A549 (cell line): ENCODE results near the gene MYH15. TPM values are rescaled to one million over a fixed set of nuclear protein-coding genes. Genes with fewer than 3 reads are reported as not detected.

ENCODE experiments used
- ATAC-seq, 2 experiments: fragments of 200-7000 bp in 1 of 2; fragments of >200 bp in 1 of 2; cut with Nextera tagmentation in 1 of 2; cut with Tn5 transposase in 1 of 2; 3 replicates each; pipeline versions ENCODE4 v1.8.0 to v1.9.1; 2018 to 2020; ENCODE audit warnings: mild to moderate bottlenecking in 1 of 2, moderate library complexity in 1 of 2
- CTCF ChIA-PET: fragments of 300-600 bp; sonication (Branson Sonifier 250); formaldehyde crosslinking; extraction: SDS; loops from one replicate; lab custom pipeline; 2021; ENCODE audit warnings: antibody characterized with exemption, inconsistent platforms; lab: Yijun Ruan, JAX
- POLR2A ChIA-PET: fragments of 350-600 bp; formaldehyde crosslinking; extraction: SDS; loops from one replicate; lab custom pipeline; 2021; ENCODE audit warnings: antibody characterized with exemption, inconsistent platforms; lab: Yijun Ruan, JAX
- DNase-seq, 2 experiments: peaks; one replicate each; pipeline versions ENCODE4 v3.0.0 to v3.0.0-alpha.2; 2011 to 2016; ENCODE audit warnings: low read depth in 1 of 2, low spot score in 1 of 2
- FAIRE-seq: peaks from 2 replicates; lab custom pipeline; 2011; peaks lifted over from hg19 to GRCh38; lab: Jason Lieb, UNC
- H3K27ac ChIP-seq, 2 experiments: fragments of >200 bp; sonication (Bioruptor Twin); formaldehyde crosslinking; 3 replicates each; pipeline ENCODE4 v1.5.1; 2016 to 2017
- H3K4me1 ChIP-seq: fragments of >200 bp; sonication (Bioruptor Twin); formaldehyde crosslinking; 3 replicates; pipeline ENCODE4 v1.6.1; 2016
- H3K4me2 ChIP-seq: fragments of >200 bp; sonication (Bioruptor Twin); formaldehyde crosslinking; 3 replicates; pipeline ENCODE4 v1.6.1; 2016
- H3K4me3 ChIP-seq: fragments of >200 bp; sonication (Bioruptor Twin); formaldehyde crosslinking; 3 replicates; pipeline ENCODE4 v1.5.1; 2016
- H3K9me3 ChIP-seq: fragments of >200 bp; sonication (Bioruptor Twin); formaldehyde crosslinking; 3 replicates; pipeline ENCODE4 v1.6.1; 2016
- BHLHE40 ChIP-seq: IDR thresholded peaks from 2 replicates; pipeline ENCODE4 v1.6.1; 2012; ENCODE audit warnings: low read depth, low read length, inconsistent platforms
- CHD4 ChIP-seq: fragments of 200-600 bp; sonication (generic); IDR thresholded peaks from 2 replicates; pipeline ENCODE4 v1.6.1; 2016; ENCODE audit warnings: antibody characterized with exemption, mild to moderate bottlenecking, borderline replicate concordance
- ELK1 ChIP-seq: fragments of 150-350 bp; IDR thresholded peaks from 2 replicates; pipeline ENCODE4 v1.6.1; 2014; ENCODE audit warnings: low read depth, mild to moderate bottlenecking, low read length
- EP300 ChIP-seq, 2 experiments: fragments of >200 bp; sonication (Bioruptor Twin); formaldehyde crosslinking; IDR thresholded peaks; 2 replicates in 1 of 2; 3 replicates in 1 of 2; pipeline ENCODE4 v1.6.1; 2016 to 2017
- ESRRA ChIP-seq: fragments of 150-350 bp; IDR thresholded peaks from 2 replicates; pipeline ENCODE4 v1.6.1; 2014; ENCODE audit warnings: mild to moderate bottlenecking, low read length, borderline replicate concordance
- FOSB ChIP-seq: fragments of 250-450 bp; sonication (Bioruptor Pico); IDR thresholded peaks from 2 replicates; pipeline ENCODE4 v1.5.0; 2020; ENCODE audit warnings: mild to moderate bottlenecking, moderate library complexity
- FOSL2 ChIP-seq, 2 experiments: fragments of 450-650 bp in 1 of 2; fragments of >200 bp in 1 of 2; sonication (Bioruptor Twin) in 1 of 2; formaldehyde crosslinking; IDR thresholded peaks; 2 replicates each; pipeline versions ENCODE4 v1.5.0 to v1.6.1; 2016 to 2020; ENCODE audit warnings: mild to moderate bottlenecking in 1 of 2, moderate library complexity in 1 of 2
- FOXS1 ChIP-seq: fragments of 250-450 bp; sonication (Bioruptor Pico); IDR thresholded peaks from 2 replicates; pipeline ENCODE4 v1.5.0; 2020; ENCODE audit warnings: mild to moderate bottlenecking, moderate library complexity
- HEYL ChIP-seq: fragments of 250-450 bp; sonication (Bioruptor Pico); IDR thresholded peaks from 2 replicates; pipeline ENCODE4 v1.8.0; 2021; ENCODE audit warnings: mild to moderate bottlenecking, moderate library complexity
- HOXB5 ChIP-seq: fragments of 250-450 bp; sonication (Bioruptor Pico); IDR thresholded peaks from 2 replicates; pipeline ENCODE4 v1.5.0; 2020; ENCODE audit warnings: mild to moderate bottlenecking, moderate library complexity
- JUNB ChIP-seq: fragments of >200 bp; sonication (Bioruptor Twin); formaldehyde crosslinking; IDR thresholded peaks from 2 replicates; pipeline ENCODE4 v1.6.1; 2016
- KDM1A ChIP-seq: fragments of 200-600 bp; sonication (generic); IDR thresholded peaks from 2 replicates; pipeline ENCODE4 v1.6.1; 2016; ENCODE audit warnings: low read depth, mild to moderate bottlenecking
- KDM5A ChIP-seq: fragments of 200-600 bp; sonication (generic); IDR thresholded peaks from 2 replicates; pipeline ENCODE4 v1.6.1; 2016; ENCODE audit warnings: antibody characterized with exemption, mild to moderate bottlenecking
- MAFK ChIP-seq: fragments of 450-650 bp; IDR thresholded peaks from 2 replicates; pipeline ENCODE4 v1.6.1; 2014; ENCODE audit not compliant: partially characterized antibody
- MYC ChIP-seq: IDR thresholded peaks from 2 replicates; pipeline ENCODE4 v1.6.1; 2012; ENCODE audit warnings: mild to moderate bottlenecking, inconsistent platforms, low read length, improper control_type of control experiment, borderline replicate concordance
- NFE2L2 ChIP-seq: fragments of 150-350 bp; conservative IDR thresholded peaks from 2 replicates; pipeline ENCODE4 v1.6.1; 2014; ENCODE audit warnings: low read length
- NR3C1 ChIP-seq: fragments of >200 bp; sonication (Bioruptor Twin); formaldehyde crosslinking; IDR thresholded peaks from 3 replicates; pipeline ENCODE4 v1.6.1; 2017
- PHF8 ChIP-seq: fragments of 200-600 bp; sonication (generic); IDR thresholded peaks from 2 replicates; pipeline ENCODE4 v1.6.1; 2016; ENCODE audit warnings: low read depth, mild to moderate bottlenecking, antibody characterized with exemption, moderate library complexity, borderline replicate concordance
- POLR2AphosphoS2 ChIP-seq: conservative IDR thresholded peaks from 2 replicates; pipeline ENCODE4 v1.6.1; 2012; ENCODE audit warnings: low read length, improper control_type of control experiment, inconsistent platforms
- RFX5 ChIP-seq: fragments of 450-650 bp; IDR thresholded peaks from 2 replicates; pipeline ENCODE4 v1.7.1; 2014; ENCODE audit warnings: antibody characterized with exemption, mild to moderate bottlenecking, moderate library complexity
- ZC3H11A ChIP-seq: fragments of 450-650 bp; IDR thresholded peaks from 2 replicates; pipeline ENCODE4 v1.6.1; 2014; ENCODE audit warnings: antibody characterized with exemption, mild to moderate bottlenecking
- ZFP36 ChIP-seq: fragments of 450-650 bp; IDR thresholded peaks from 2 replicates; pipeline ENCODE4 v1.6.1; 2014; ENCODE audit warnings: borderline replicate concordance; ENCODE audit not compliant: partially characterized antibody
- ZSCAN20 ChIP-seq: fragments of 250-450 bp; sonication (Bioruptor Pico); IDR thresholded peaks from 2 replicates; pipeline ENCODE4 v1.8.0; 2022; ENCODE audit warnings: mild to moderate bottlenecking, moderate library complexity
- WGBS: methylation state at CpG from one replicate; pipeline ENCODE4 v1.1.6; 2017; ENCODE audit errors: missing lambda C conversion rate; 5-methylcytosine and 5-hydroxymethylcytosine counted together
- polyA plus RNA-seq, 4 experiments: library from polyadenylated mRNA; depleted of rRNA in 3 of 4; stranded (reverse); fragments of >200 nt; fragmentation: RNase III in 1 of 4; extraction: RNeasy Plus Mini Kit Qiagen cat#74134 plus additional on column Dnase treatment in 1 of 4; gene quantifications; 2 replicates in 3 of 4; 3 replicates in 1 of 4; pipeline ENCODE4 v1.2.3, GENCODE V29; 2011 to 2017
- TF ChIP-seq, protein P1 (sequence below): fragments of 250-450 bp; sonication (Bioruptor Pico); IDR thresholded peaks from 2 replicates; pipeline ENCODE4 v1.5.0; 2020; ENCODE audit warnings: low read depth, mild to moderate bottlenecking, moderate library complexity
- TF ChIP-seq, protein P2 (sequence below): fragments of 200-600 bp; sonication (generic); IDR thresholded peaks from 2 replicates; pipeline ENCODE4 v1.6.1; 2016; ENCODE audit warnings: antibody characterized with exemption, mild to moderate bottlenecking, moderate library complexity

MYH15 gene
- polyA plus RNA-seq, 2 of the 4 experiments (the other 2 are of a cell fraction): 0.39 to 1.7 TPM

- H3K27ac ChIP-seq: no peak overlapping the region
- WGBS: 75% methylated on average over 4 of the region's 4 CpGs
- H3K4me3 ChIP-seq: no peak overlapping the region
- FAIRE-seq (no peak), DNase-seq (no peak), ATAC-seq (no peak)
- CTCF ChIA-PET: interaction anchor here (0.6 to 2.0 kb wide), 9 partner anchors 10 to 849 kb away, joined by 3 to 8 read pairs (median 3); no protein-coding TSS in a partner anchor
- no peak overlapping the region for H3K4me2 ChIP-seq
- no peaks in the 10 kb centered on the region for H3K4me1 ChIP-seq
- no peak for TF ChIP-seq RFX5
- TF ChIP-seq HEYL: no peak
- TF ChIP-seq, protein P1, sequence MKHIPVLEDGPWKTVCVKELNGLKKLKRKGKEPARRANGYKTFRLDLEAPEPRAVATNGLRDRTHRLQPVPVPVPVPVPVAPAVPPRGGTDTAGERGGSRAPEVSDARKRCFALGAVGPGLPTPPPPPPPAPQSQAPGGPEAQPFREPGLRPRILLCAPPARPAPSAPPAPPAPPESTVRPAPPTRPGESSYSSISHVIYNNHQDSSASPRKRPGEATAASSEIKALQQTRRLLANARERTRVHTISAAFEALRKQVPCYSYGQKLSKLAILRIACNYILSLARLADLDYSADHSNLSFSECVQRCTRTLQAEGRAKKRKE (CRISPR knock-in tag): no peak
- no peak for TF ChIP-seq ZFP36
- TF ChIP-seq NFE2L2: no peak
- no peak for TF ChIP-seq ESRRA
- TF ChIP-seq KDM5A: no peak
- no peak for TF ChIP-seq CHD4
- no peak for TF ChIP-seq JUNB
- TF ChIP-seq FOXS1 (CRISPR knock-in tag): no peak
- no peak for TF ChIP-seq FOSL2 (IDR thresholded peaks at IDR 0.05)
- no peak for TF ChIP-seq FOSL2 (CRISPR knock-in tag; IDR thresholded peaks at IDR 0.05)
- TF ChIP-seq ZSCAN20: no peak
- TF ChIP-seq NR3C1: no peak
- TF ChIP-seq PHF8: no peak
- TF ChIP-seq ELK1: no peak
- no peak for TF ChIP-seq BHLHE40
- no peak for TF ChIP-seq FOSB (CRISPR knock-in tag)
- TF ChIP-seq, all 56 proteins: peak for 0
- no peaks in the 10 kb centered on the region for H3K9me3 ChIP-seq
- POLR2A ChIA-PET: no interaction called here
These were observed 106.6 kb downstream of the MYH15 start for GRCh38 chr3:108403686-108404345.

GRCh38 chr3:108403198-108403597 lies 107.2 kb downstream of the MYH15 start:
- 47% methylated on average over 1 of the region's 1 CpG for WGBS
- Histone ChIP-seq H3K27ac (no peak overlapping the region), H3K4me3 (no peak overlapping the region), H3K4me2 (no peak overlapping the region), H3K4me1 (no peaks in the 10 kb centered on the region), H3K9me3 (no peaks in the 10 kb centered on the region)
- FAIRE-seq (no peak), DNase-seq (no peak), ATAC-seq (no peak)
- TF ChIP-seq MYC (no peak), ELK1 (no peak), ZC3H11A (no peak), POLR2AphosphoS2 (no peak), HOXB5 (CRISPR knock-in tag) (no peak), JUNB (no peak), CHD4 (no peak), EP300 (IDR thresholded peaks at IDR 0.05) (no peak), KDM1A (no peak), FOXS1 (CRISPR knock-in tag) (no peak), NFE2L2 (no peak), ZSCAN20 (no peak), MAFK (no peak)
- TF ChIP-seq, protein P2, sequence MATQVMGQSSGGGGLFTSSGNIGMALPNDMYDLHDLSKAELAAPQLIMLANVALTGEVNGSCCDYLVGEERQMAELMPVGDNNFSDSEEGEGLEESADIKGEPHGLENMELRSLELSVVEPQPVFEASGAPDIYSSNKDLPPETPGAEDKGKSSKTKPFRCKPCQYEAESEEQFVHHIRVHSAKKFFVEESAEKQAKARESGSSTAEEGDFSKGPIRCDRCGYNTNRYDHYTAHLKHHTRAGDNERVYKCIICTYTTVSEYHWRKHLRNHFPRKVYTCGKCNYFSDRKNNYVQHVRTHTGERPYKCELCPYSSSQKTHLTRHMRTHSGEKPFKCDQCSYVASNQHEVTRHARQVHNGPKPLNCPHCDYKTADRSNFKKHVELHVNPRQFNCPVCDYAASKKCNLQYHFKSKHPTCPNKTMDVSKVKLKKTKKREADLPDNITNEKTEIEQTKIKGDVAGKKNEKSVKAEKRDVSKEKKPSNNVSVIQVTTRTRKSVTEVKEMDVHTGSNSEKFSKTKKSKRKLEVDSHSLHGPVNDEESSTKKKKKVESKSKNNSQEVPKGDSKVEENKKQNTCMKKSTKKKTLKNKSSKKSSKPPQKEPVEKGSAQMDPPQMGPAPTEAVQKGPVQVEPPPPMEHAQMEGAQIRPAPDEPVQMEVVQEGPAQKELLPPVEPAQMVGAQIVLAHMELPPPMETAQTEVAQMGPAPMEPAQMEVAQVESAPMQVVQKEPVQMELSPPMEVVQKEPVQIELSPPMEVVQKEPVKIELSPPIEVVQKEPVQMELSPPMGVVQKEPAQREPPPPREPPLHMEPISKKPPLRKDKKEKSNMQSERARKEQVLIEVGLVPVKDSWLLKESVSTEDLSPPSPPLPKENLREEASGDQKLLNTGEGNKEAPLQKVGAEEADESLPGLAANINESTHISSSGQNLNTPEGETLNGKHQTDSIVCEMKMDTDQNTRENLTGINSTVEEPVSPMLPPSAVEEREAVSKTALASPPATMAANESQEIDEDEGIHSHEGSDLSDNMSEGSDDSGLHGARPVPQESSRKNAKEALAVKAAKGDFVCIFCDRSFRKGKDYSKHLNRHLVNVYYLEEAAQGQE: no peak
- CTCF ChIA-PET: interaction anchor here (0.6 to 1.1 kb wide), 6 partner anchors 10 to 848 kb away, joined by 3 read pairs; no protein-coding TSS in a partner anchor
- POLR2A ChIA-PET: no interaction called here
